ENCODE data around the gene KCNAB1. TPM values are rescaled to one million over a fixed set of nuclear protein-coding genes. Genes with fewer than 3 reads are reported as not detected.

Gene KCNAB1
- total RNA-seq, 1 donor from 2014 or later: 3.9 TPM

DNA sequence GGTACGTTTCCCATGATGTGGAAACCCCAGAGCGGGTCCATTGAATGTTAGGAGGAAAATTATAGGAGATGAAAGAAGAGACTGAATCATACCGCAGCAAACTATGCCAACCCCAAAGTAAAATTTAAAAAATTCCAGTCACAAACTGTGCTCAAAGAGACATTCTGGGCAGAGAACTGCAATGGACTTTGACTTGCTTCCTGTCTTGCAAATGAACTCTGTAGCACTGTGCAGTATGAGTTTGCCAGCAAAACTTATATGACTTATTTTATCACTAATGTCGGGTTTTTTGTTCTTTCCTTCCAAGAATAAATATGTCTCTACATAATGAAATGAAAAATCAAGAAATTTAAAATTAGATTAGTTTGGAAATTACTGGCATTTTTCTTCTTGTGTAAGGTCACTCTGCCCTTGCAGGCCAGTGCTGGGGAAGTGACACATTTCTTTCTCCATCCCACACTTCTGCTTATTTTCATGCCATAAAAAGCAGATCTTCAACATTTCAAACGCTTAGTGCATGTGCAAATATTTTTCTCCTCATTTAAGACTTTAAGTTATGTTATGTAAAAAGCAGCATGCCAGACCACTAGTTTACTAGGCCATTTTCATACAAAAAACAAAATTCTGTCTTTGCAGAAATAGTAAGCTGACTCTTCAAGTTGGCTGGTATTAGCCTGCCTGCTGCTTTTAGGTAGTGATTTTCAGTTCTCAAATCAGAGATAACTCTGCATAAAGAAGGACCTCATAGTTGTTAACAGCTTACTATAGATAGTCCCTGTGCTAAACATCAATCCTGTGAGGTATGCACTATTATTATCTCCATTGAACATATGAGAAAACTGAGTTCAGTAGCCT is 466.8 kb downstream of the KCNAB1 start:
- H3K36me3 ChIP-seq: no peaks in the 10 kb centered on the region
- no peaks in the 10 kb centered on the region for H3K9me3 ChIP-seq
- intact Hi-C loops (cut with DNase I): no loop called here
- DNase-seq (ENCODE audit: extremely low spot score in 2 of 2): no peak
- no peak overlapping the region for H3K4me3 ChIP-seq
- H3K27ac ChIP-seq: no peak overlapping the region
- peaks cover 6% of the 10 kb centered on the region for H3K4me1 ChIP-seq
- no peak for TF ChIP-seq POLR2A (IDR thresholded peaks at IDR 0.05)
- TF ChIP-seq, protein P1, sequence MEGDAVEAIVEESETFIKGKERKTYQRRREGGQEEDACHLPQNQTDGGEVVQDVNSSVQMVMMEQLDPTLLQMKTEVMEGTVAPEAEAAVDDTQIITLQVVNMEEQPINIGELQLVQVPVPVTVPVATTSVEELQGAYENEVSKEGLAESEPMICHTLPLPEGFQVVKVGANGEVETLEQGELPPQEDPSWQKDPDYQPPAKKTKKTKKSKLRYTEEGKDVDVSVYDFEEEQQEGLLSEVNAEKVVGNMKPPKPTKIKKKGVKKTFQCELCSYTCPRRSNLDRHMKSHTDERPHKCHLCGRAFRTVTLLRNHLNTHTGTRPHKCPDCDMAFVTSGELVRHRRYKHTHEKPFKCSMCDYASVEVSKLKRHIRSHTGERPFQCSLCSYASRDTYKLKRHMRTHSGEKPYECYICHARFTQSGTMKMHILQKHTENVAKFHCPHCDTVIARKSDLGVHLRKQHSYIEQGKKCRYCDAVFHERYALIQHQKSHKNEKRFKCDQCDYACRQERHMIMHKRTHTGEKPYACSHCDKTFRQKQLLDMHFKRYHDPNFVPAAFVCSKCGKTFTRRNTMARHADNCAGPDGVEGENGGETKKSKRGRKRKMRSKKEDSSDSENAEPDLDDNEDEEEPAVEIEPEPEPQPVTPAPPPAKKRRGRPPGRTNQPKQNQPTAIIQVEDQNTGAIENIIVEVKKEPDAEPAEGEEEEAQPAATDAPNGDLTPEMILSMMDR (IDR thresholded peaks at IDR 0.05): no peak
- TF ChIP-seq POLR2AphosphoS5 (IDR thresholded peaks at IDR 0.05; ENCODE audit: insufficient read depth in 1 of 2, low read depth in 1 of 2): no peak
- no peaks in the 10 kb centered on the region for H3K27me3 ChIP-seq

DNA sequence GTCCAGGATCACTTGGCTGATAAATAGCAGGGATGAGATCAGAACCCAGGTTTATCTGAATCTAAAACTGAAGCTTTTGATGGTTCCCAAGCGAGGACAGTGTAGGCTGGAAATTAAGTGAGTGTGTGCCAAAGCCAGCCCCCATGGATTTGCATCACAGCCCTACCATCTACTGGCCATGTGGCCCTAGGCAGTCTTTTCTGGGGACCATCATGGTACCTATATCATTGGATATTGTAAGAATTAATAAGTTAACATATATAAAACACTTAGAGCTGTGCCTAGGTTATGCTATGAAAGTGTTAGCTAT is 467.3 kb downstream of the KCNAB1 start:
- DNase-seq (ENCODE audit: extremely low spot score in 2 of 2): no peak
- peaks cover 6% of the 10 kb centered on the region for H3K4me1 ChIP-seq
- no peak overlapping the region for H3K4me3 ChIP-seq
- H3K36me3 ChIP-seq: no peaks in the 10 kb centered on the region
- intact Hi-C loops (cut with DNase I): no loop called here
- no peak for TF ChIP-seq POLR2AphosphoS5 (IDR thresholded peaks at IDR 0.05; ENCODE audit: insufficient read depth in 1 of 2, low read depth in 1 of 2)
- TF ChIP-seq, protein P1 (IDR thresholded peaks at IDR 0.05): no peak
- TF ChIP-seq POLR2A (IDR thresholded peaks at IDR 0.05): no peak
- H3K27me3 ChIP-seq: no peaks in the 10 kb centered on the region
- no peaks in the 10 kb centered on the region for H3K9me3 ChIP-seq
- no peak overlapping the region for H3K27ac ChIP-seq

Other genes with a start within 250 kb of the KCNAB1 start
- gene GMPS, start 249.9 kb upstream of the KCNAB1 start, total RNA-seq: 29.2 TPM